AG10803 (cell line): Measurements from ENCODE around the gene PARD6G.

ENCODE experiments used
- DNase-seq: peaks from one replicate; pipeline ENCODE4 v3.0.0; 2010; ENCODE audit warnings: low read depth
- H3K4me3 ChIP-seq: 2 replicates; pipeline ENCODE4 v1.5.1; 2011; ENCODE audit warnings: mild to moderate bottlenecking, low read length, control low read depth
- TF ChIP-seq, protein P1 (sequence below): conservative IDR thresholded peaks from 2 replicates; pipeline ENCODE4 v1.5.1; 2011; ENCODE audit warnings: mild to moderate bottlenecking, low read length, control low read depth, inconsistent platforms

The PARD6G gene

DNA sequence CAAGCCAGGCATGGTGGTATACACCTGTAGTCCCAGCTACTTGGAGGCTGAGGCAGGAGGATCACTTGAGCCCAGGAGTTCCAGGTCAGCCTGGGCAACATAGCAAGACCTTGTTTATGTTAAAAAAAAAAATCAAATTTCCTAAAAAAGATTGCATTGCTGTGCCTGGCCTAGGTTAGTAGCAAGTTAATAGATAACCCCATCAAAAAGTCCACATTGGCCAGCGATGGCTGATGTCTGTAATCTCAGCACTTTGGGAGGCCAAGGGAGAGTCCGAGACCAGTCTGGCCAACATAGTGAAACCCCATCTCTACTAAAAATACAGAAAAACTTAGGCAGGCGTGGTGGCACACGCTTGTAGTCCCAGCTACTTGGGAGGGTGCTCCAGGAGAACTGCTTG is 38.7 kb downstream of the PARD6G start:
- H3K4me3 ChIP-seq = no peak overlapping the region
- no peak for DNase-seq
- TF ChIP-seq, protein P1, sequence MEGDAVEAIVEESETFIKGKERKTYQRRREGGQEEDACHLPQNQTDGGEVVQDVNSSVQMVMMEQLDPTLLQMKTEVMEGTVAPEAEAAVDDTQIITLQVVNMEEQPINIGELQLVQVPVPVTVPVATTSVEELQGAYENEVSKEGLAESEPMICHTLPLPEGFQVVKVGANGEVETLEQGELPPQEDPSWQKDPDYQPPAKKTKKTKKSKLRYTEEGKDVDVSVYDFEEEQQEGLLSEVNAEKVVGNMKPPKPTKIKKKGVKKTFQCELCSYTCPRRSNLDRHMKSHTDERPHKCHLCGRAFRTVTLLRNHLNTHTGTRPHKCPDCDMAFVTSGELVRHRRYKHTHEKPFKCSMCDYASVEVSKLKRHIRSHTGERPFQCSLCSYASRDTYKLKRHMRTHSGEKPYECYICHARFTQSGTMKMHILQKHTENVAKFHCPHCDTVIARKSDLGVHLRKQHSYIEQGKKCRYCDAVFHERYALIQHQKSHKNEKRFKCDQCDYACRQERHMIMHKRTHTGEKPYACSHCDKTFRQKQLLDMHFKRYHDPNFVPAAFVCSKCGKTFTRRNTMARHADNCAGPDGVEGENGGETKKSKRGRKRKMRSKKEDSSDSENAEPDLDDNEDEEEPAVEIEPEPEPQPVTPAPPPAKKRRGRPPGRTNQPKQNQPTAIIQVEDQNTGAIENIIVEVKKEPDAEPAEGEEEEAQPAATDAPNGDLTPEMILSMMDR = no peak

DNA sequence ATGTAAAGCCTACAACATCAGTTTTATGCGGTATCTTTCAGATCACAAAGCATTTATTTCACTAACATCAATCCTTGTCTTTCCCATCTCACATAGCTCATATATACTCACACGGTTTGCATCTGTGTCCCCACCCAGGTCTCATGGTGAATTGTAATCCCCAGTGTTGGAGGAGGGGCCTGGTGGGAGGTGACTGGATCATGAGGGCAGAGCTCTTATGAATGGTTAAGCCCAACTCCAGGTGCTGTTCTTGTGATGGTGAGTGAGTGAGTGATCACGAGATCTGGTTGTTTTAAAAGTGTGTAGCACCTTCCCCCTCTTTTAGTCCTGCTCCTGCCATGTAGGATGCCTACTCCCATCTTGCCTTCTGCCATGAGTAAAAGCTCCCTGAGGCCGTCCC is 42.0 kb downstream of the PARD6G start:
- no peak overlapping the region for H3K4me3 ChIP-seq
- TF ChIP-seq, protein P1 = no peak
- no peak for DNase-seq

- DNase-seq = no peak
- TF ChIP-seq, protein P1 = no peak
- H3K4me3 ChIP-seq = no peak overlapping the region
Measured at GRCh38 chr18:80204142-80204541, 43.2 kb downstream of the PARD6G start.

GRCh38 chr18:80203249-80203648 is 44.1 kb downstream of the PARD6G start:
- H3K4me3 ChIP-seq = no peak overlapping the region
- TF ChIP-seq, protein P1 = no peak
- no peak for DNase-seq

- TF ChIP-seq, protein P1 = no peak
- DNase-seq = no peak
- no peak overlapping the region for H3K4me3 ChIP-seq
Measured at GRCh38 chr18:80202264-80202998, 44.9 kb downstream of the PARD6G start.

- TF ChIP-seq, protein P1 = no peak
- DNase-seq = no peak
Measured at GRCh38 chr18:80201739-80202138, 45.6 kb downstream of the PARD6G start.

GRCh38 chr18:80200932-80201672 is 46.2 kb downstream of the PARD6G start:
- no peak overlapping the region for H3K4me3 ChIP-seq
- TF ChIP-seq, protein P1 = no peak
- no peak for DNase-seq

More at GRCh38 chr18:80201739-80202138, 45.6 kb downstream of the PARD6G start:
- no peak overlapping the region for H3K4me3 ChIP-seq
